ENCODE data around the gene LETM1. TPM values are rescaled to one million over a fixed set of nuclear protein-coding genes. Genes with fewer than 3 reads are reported as not detected.

Gene LETM1
- total and polyA plus RNA-seq, 2 experiments from 2014 or later = 29.4 to 46.0 TPM

- no peak overlapping the region for H2AFZ ChIP-seq
- no peaks in the 10 kb centered on the region for H3K79me2 ChIP-seq
- no peaks in the 10 kb centered on the region for H3K27me3 ChIP-seq
- DNase-seq (ENCODE audit: low spot score) = no peak
- H3K9me2 ChIP-seq (replicated peaks; ENCODE audit: insufficient read depth) = no peaks in the 10 kb centered on the region
- no peak overlapping the region for H3K27ac ChIP-seq
- no peaks in the 10 kb centered on the region for H3K4me1 ChIP-seq (ENCODE audit: insufficient read depth)
- H3K4me3 ChIP-seq = no peak overlapping the region
- H3K4me2 ChIP-seq = no peak overlapping the region
- no peaks in the 10 kb centered on the region for H3K9me3 ChIP-seq (ENCODE audit: low read depth)
- H4K20me1 ChIP-seq (ENCODE audit: insufficient read depth, poor library complexity, severe bottlenecking) = no peaks in the 10 kb centered on the region
- H3K36me3 ChIP-seq (replicated peaks; ENCODE audit: insufficient read depth, low read depth) = no peaks in the 10 kb centered on the region
- no peak for TF ChIP-seq CTCF (IDR thresholded peaks at IDR 0.05; ENCODE audit: poor library complexity)
- no peak for TF ChIP-seq EZH2 (IDR thresholded peaks at IDR 0.05; ENCODE audit: borderline replicate concordance)
- no peak for TF ChIP-seq EZH2phosphoT487 (IDR thresholded peaks at IDR 0.05; ENCODE audit: low read depth, severe bottlenecking, unreplicated experiment)
- whole genome bisulfite sequencing (ENCODE audit: low lambda C conversion rate, missing lambda C conversion rate) = 98% methylated on average over 18 of the region's 18 CpGs
Observed at GRCh38 chr4:1821679-1822567, 34.0 kb downstream of the LETM1 start.

- TF ChIP-seq EZH2 (IDR thresholded peaks at IDR 0.05; ENCODE audit: borderline replicate concordance) (no peak), CTCF (IDR thresholded peaks at IDR 0.05; ENCODE audit: poor library complexity) (no peak), EZH2phosphoT487 (IDR thresholded peaks at IDR 0.05; ENCODE audit: low read depth, severe bottlenecking, unreplicated experiment) (no peak)
- DNase-seq (ENCODE audit: low spot score) = no peak
- H3K4me3 ChIP-seq = no peak overlapping the region
- no peaks in the 10 kb centered on the region for H3K36me3 ChIP-seq (replicated peaks; ENCODE audit: insufficient read depth, low read depth)
- H3K4me2 ChIP-seq = no peak overlapping the region
- H3K79me2 ChIP-seq = no peaks in the 10 kb centered on the region
- no peaks in the 10 kb centered on the region for H3K9me3 ChIP-seq (ENCODE audit: low read depth)
- 96% methylated on average over 7 of the region's 7 CpGs for WGBS (ENCODE audit: low lambda C conversion rate, missing lambda C conversion rate)
- no peak overlapping the region for H3K27ac ChIP-seq
- no peaks in the 10 kb centered on the region for H4K20me1 ChIP-seq (ENCODE audit: insufficient read depth, poor library complexity, severe bottlenecking)
- H3K4me1 ChIP-seq (ENCODE audit: insufficient read depth) = no peaks in the 10 kb centered on the region
- H3K27me3 ChIP-seq = no peaks in the 10 kb centered on the region
- no peak overlapping the region for H2AFZ ChIP-seq
- no peaks in the 10 kb centered on the region for H3K9me2 ChIP-seq (replicated peaks; ENCODE audit: insufficient read depth)
Observed at GRCh38 chr4:1819816-1820215, 36.1 kb downstream of the LETM1 start.

- Histone ChIP-seq H3K36me3 (replicated peaks; ENCODE audit: insufficient read depth, low read depth) (no peaks in the 10 kb centered on the region), H2AFZ (no peak overlapping the region)
- no peak for DNase-seq (ENCODE audit: low spot score)
Observed at GRCh38 chr4:1819284-1819683, 36.7 kb downstream of the LETM1 start.

More at GRCh38 chr4:1819284-1819683, 36.7 kb downstream of the LETM1 start:
- no peaks in the 10 kb centered on the region for H3K4me1 ChIP-seq (ENCODE audit: insufficient read depth)
- H3K4me3 ChIP-seq = no peak overlapping the region
- TF ChIP-seq CTCF (IDR thresholded peaks at IDR 0.05; ENCODE audit: poor library complexity) (no peak), EZH2phosphoT487 (IDR thresholded peaks at IDR 0.05; ENCODE audit: low read depth, severe bottlenecking, unreplicated experiment) (no peak), EZH2 (IDR thresholded peaks at IDR 0.05; ENCODE audit: borderline replicate concordance) (no peak)
- no peaks in the 10 kb centered on the region for H4K20me1 ChIP-seq (ENCODE audit: insufficient read depth, poor library complexity, severe bottlenecking)
- 94% methylated on average over 10 of the region's 10 CpGs for WGBS (ENCODE audit: low lambda C conversion rate, missing lambda C conversion rate)
- no peaks in the 10 kb centered on the region for H3K9me3 ChIP-seq (ENCODE audit: low read depth)
- no peaks in the 10 kb centered on the region for H3K79me2 ChIP-seq
- no peak overlapping the region for H3K4me2 ChIP-seq
- no peaks in the 10 kb centered on the region for H3K9me2 ChIP-seq (replicated peaks; ENCODE audit: insufficient read depth)
- no peaks in the 10 kb centered on the region for H3K27me3 ChIP-seq
- H3K27ac ChIP-seq = no peak overlapping the region
